HG02852 (cell line): ENCODE results near the gene CRTC1.

Source experiments
- ATAC-seq: cut with Tn5 transposase; IDR thresholded peaks from one replicate; pipeline ENCODE4 v1.9.1; 2021; ENCODE audit warnings: mild to moderate bottlenecking, moderate library complexity; ENCODE audit not compliant: unreplicated experiment

CRTC1 gene

DNA sequence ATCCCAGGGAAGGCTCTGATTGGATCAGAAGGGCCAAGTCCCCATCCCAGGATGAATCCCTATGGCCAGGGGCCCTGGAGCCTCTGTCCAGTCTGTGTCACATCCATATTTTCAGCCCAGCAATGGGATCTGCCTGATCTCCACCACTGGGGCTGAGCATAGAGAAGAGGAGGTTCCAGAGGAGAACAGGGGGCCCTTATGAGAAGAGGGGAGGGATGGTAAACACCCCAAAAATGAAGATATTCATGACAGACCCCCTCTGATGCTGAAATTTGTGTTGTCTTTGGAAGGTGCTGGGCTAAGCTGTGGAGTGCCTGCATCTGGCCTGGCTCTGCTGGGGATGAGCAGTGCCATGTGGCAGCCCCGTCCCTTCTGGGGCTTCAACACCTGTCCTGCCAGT is 32.2 kb upstream of the CRTC1 start:
- no peak for ATAC-seq

DNA sequence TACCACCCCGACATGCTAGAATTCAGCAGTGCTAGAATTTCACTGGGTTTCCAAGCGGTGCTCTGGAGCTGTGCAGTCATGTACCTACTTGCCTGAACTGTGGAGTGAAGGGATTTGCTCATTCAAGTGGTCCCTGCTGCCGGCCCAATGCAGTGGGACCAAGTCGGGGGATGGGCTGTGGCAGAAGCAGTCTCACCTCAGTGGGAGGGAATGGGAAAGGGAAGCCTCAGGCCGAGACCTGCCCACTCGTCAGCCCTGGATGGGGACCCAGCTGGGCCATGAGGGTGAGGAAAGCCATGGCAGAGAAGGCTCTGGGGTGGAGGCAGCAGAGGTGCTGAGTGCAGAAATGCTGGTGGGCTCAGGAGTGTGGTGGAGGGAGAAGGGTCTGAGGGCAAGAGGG is 31.7 kb upstream of the CRTC1 start:
- no peak for ATAC-seq

DNA sequence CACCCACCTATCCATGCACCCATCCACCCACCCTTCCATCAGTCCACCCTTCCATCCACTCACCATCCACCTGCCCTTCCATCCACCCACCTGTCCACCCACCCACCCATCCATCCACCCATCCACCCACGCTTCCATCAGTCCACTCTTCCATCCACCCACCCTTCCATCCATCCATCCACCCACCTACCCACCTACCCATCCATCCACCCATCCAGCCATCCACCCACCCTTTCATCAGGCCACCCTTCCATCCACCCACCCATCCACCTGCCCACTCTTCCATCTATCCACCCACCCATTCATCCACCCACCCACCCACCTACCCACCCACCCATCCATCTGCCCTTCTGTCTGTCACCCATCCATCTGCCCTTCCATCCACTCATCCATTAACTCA is 29.6 kb upstream of the CRTC1 start:
- ATAC-seq, result no peak

DNA sequence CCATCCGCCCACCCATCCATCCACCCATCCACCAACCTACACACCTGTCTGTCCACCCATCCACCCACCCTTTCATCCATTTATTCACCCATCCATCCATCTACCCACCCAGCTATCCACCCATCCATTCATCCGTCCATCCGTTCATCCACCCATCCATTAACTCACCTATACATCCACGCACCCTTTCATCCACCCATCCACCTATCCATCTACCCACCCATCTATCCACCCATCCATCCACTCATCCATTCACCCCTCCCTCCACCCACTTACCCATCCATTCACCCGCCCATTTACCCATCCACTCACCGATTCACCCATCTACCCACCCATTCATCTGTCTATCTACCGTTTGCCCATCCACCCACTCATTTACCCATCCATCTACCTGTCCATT is 29.0 kb upstream of the CRTC1 start:
- no peak for ATAC-seq

DNA sequence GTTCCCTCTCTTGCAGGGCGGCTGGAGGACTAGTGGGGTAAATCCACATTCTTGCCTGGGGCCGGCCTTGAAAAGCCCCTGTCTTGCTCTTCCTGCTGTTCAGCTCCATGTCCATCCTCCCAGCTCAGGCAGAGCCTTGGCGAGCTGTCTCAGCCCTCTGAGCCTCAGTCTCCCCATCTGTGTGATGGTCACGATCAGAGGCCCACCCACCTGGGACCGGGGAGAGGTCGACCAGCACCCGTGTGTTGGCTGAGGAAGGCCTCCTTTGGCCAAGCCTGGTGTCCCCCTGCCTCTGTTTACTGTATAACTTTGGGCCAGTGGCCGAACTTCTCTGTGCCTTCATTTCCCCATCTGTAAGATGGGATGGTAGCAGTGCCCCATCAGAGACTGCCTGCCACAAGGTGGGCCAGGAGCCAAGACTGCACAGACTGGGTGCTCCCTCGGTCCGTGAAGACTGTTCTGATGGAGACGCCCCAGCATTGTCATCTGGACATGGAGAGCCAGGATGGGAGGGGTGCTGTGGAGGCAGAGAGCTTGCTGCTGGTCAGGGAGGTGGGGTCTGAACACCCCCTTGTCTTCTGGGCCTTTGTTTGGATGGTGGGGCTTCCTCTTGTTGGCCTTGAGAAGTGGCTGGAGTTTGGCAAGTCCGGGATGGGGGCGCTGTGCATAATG is 28.2 kb upstream of the CRTC1 start:
- ATAC-seq, result no peak

DNA sequence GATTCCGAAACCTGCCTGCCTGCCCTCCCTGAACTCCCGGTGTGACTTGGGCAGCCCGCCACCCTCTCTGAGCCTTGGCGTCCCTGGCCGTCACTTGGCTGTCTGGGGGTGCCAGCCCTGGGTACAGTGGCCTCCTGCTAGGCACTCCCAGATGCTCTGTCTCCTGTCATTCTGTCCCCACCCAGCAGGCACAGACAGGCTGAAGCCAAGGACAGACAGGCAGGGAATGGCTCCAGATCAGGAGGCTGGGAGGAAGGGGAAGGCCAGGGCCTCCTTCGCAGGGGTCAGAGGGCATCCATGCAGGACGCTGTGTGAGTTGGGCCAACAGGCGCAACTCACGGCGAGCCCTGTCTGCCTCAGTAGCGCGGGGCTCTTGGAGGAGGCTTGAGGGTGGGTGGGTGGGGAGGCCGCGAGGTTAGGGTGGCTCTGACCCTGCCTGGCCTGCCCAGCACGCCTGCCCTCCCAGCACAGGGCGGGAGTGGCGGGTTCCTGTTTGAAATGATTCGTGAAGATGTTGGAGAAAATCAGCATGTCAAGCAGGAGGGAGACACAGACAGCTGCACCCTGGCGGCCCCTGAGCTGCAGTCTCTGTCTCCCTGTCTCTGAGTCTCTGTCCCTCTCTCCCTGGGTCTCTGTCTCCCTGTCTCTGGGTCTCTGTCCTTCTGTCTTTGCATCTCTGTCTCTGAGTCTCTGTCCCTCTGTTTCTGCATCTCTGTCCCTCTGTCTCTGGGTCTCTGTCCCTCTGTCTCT is 27.0 kb upstream of the CRTC1 start:
- no peak for ATAC-seq

DNA sequence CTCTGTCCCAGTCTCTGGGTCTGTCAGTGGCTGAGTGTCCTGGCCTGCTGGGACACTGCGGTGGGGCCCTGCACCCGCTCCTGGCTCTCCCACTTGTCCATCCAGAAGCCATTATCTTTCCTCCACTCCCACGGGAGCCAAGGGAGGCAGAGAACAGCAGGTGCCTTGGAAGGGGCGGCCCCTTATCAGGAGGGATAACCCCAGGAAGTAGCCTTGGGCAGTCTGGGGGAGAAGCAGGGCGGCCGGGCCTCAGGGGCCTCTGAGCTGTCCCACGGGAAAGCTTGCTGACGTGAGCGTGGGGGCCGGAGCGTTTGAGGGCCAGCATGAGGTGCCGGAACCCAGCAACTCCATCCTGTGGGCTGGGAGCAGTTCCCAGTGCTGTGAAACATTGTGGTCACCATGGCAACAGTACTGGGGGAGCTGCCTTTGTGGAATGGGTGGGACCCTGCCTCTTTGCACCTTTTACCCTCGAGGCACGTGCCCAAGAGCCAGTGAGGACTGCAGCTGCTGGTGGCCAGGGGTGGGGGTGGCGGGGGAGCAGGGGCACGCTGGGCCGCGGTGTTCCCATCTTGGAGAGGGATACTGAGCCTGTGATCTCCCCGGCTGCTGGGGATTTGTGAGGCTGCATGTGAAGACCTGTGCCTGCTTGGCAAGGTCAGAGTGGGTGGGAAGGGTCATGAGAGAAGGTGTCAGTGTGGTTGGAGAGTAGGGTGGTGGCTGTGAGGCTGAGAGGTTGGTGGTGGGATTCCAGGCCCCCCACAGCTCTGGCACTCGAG is 25.7 kb upstream of the CRTC1 start:
- ATAC-seq, result no peak

DNA sequence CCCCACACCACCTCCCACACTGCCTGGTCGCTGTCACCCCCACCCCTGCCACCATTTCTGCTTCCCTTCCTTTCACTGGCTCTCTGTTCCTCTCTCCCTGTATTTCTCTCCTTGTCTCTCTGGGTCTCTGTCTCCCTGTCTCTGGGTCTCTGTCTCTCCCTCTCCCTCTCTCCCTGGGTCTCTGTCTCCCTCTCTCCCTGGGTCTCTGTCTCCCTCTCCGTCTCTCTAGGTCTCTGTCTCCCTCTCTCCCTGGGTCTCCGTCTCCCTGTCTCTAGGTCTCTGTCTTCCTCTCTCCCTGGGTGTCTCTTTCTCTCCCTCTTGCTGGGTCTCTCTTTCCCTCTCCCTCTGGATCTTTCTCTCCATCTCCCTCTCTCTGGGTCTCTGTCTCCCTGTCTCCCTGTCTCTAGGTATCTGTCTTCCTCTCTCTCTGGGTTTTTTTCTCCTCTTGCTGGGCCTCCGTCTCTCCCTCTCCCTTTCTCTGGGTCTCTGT is 25.1 kb upstream of the CRTC1 start:
- ATAC-seq, result no peak

DNA sequence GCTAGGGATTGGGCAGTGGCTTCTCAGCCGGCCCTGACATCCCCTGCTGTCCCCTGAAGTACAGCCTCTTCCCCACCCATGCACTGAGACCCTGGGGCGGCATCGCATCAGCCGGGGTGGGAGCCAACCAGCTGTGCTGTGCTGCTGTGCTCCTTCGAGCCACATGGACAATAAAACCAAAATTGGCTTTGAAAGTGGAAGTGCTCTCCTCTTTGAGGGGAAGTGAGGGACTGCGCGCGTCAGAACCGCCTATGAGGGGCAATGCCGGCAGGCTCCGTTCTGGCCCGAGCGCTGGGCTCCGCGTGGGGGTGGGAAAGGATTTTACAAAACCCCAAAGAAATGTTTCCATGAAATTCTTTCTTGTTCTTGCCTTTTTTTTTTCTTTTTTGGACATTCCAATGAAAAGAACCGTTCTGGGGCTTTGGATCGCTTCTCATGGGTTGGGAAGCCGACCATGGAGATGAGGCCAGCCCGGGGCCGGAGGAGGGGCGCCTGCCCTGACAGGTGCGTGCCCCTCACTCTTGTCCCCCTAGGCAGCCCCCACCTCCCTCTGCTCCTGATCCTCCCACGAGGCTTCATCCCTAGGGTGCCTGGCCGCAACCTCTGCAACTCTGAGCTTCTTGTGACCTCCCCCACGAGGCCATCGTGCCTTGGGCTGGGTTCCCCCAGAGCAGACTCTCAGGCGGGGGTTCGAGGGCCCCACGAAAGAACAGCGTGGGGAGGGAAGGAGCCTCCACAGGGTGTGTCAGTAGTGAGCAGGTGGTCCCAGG is 24.0 kb upstream of the CRTC1 start:
- ATAC-seq, result no peak

DNA sequence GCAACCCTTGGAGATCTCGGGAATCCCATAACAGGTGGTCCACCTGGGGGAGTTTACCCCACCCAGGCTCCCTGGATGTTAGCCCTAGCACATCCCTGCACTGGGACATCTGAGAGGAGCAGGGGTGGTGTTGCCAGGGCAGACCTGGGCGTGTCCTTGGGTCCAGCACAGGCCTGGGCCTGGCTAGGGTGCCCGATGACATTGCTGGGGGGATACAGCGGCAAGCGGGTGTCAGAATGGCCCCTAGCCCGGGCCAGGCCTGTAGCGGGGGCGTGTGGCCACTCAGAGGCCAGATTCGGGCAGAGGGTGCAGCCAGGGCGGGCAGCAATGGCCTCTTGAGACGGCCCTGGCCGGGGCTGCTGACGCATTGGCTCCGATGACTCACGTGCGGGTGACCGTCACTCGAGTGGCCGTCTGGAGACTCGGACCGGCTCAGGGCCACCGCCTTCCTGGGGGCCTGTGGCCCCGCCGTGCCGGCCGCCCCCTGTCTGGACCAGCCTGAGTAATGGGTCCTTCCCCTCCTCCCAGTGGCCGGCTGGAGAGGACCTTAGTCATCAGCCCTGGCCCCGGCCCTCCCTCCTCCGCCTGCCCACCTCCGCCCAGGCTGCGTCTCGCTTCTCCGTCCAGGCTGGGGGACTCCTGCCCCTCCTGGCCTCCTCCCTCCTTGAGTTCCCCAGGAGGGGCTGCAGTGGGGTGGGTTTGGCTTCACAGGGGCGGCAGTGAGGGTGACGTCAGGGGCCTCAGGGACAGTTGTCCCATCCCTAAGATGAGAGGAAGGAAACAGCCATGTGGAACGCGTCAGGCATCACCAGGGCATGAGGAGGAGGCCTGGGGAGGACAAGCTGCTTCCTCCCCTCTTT is 23.2 kb upstream of the CRTC1 start:
- no peak for ATAC-seq

DNA sequence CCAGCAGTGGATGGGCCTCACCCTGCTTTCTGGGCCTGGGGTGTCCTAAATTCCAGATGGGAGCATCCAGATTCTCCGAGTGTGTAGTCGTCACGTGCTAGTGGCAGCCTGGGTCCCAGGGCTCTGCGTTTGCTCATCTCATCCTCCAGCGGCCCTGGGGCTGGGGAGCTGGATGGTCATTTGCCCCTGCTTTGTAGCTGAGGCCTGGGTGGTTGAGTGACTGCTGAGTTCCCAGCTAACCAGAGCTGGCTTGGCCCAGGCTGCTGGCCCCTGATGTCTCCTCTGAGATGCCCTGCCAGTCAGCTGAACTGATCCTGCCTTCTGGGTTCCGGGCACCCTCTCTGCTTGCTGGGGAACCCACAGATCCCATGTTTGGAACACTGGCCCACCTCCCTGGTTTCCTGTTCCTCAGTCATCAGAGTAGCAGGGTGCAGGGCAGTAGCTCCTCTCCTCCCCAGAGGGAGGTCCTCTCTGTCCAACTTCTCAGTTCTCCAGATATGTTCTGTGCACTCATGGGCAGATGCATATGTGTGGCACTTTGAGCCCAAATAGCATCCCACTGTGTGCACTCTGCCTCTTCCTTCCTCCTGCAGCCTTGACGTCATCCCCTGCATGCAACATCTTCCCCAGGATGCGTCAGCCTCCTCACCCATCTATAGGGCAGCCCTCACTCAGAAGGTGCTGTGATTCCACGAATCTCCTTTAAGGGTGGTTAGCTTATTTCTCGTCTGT is 22.4 kb upstream of the CRTC1 start:
- ATAC-seq, result no peak

DNA sequence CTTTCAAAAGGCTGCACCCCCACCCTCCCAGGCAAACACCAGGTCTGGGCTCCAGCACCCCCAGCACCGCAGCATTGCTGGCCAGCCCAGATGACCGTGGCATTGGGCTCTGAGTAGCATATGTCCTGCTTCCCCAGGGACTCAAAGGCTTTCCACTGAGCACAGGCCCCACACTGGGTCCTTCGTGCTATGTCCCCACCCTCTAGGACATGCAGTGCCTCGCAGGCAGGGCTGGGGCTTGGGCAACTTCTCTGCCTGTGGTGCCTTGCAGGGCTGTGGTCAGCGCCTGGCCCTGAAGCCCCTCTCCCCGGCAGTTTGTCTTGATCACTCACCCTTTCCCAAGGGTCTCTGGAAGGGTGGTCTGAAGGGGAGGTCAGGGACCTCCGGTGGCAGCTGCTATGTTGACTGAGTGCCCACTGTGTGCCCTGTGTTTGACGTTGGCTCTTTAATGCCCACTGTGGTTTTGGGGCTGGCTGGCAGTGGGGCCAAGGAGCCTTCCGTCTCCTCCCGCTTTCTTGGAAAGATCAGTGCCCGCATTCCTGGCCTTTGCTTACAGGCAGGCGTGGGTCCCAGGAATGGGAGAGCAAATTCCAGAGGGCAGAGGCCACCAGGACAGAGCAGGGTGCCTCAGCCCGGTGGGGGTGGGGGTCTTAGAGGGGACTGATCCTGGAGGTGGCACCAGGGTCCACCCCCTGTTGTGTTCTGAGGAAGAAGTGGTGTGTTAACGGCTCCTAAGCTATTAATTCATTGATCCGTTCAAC is 20.3 kb upstream of the CRTC1 start:
- no peak for ATAC-seq

DNA sequence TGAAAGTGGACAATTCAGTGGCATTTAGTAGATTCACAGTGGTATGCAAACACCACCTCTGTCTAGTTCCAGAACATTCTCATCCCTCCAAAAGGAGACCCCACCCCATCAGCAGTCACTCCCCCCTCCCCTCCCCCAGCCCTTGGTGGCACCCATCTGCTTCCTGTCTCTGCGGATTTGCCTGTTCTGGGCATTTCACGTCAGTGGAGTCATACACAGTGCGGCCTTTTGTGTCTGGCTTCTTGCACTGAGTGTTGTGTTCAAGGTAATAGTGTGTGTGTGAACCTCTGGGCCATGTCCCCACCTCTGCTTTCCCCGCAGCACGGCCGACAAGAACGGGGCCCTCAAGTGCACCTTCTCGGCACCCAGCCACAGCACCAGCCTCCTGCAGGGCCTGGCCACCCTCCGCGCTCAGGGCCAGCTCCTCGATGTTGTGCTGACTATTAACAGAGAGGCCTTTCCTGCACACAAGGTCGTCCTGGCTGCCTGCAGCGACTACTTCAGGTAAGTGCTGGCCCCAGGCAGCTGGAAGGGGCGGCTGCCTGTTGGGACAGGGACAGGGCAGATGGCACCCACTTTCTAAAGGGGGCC is 19.4 kb upstream of the CRTC1 start:
- ATAC-seq, result no peak

DNA sequence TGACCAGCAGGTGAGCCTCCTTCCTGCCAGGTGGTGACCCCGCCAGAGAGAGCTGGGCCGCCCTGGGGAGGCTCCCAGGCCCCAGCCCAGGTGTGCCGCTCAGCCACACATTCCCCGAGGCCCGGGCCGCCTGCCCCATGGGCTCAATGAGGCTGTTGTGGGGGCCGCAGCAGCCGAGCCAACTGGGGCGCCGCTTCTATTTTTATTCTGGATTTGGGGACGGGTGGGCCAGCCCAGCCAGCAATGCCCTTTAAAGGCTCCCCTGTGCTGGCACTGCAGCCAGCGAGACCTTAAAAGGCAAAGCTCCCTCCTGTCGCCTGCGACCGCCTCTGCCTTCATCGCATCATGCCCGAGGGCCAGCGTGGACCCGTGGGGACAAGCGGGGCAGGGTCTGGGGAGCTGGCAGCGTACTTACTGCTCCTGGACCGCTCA is 17.7 kb upstream of the CRTC1 start:
- ATAC-seq, result no peak

DNA sequence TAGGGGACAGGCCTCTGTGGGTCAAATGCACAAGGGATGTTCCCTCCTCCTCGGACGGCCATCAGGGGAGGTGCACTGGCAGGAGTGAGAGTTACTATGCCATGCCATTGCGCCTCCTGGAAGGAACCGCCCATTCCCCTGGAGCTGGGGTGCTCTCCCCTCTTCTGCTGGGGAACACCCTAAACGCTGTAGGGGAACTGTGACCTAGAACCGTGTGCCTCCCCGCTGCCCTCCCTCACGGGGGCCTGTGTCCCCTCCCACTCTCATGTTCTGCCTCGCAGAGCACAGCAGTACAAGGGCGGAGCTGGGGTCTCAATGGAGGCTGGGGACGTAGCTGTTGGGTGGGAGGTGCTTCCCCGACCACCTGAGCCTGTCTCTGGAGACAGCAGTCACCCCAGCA is 17.2 kb upstream of the CRTC1 start:
- ATAC-seq, result no peak

DNA sequence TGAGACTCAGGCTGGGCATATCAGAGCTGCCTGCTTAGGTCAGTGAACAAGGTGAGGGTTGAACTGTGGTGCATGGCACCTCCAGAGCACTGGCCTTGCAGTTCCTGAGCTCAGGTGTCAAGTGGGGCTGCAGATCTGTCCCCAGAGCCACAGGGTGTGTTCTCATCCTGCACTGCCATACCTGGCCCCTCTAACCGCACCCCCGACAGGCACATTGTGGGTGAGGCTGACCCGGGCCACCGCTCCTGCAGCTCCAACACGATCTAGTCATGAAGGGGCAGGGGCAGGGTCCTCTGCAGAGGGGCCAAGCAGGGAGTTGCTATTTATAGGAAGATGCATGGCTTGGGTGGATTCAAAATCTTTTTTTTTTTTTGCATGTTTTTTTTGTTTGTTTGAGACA is 16.7 kb upstream of the CRTC1 start:
- ATAC-seq, result no peak

DNA sequence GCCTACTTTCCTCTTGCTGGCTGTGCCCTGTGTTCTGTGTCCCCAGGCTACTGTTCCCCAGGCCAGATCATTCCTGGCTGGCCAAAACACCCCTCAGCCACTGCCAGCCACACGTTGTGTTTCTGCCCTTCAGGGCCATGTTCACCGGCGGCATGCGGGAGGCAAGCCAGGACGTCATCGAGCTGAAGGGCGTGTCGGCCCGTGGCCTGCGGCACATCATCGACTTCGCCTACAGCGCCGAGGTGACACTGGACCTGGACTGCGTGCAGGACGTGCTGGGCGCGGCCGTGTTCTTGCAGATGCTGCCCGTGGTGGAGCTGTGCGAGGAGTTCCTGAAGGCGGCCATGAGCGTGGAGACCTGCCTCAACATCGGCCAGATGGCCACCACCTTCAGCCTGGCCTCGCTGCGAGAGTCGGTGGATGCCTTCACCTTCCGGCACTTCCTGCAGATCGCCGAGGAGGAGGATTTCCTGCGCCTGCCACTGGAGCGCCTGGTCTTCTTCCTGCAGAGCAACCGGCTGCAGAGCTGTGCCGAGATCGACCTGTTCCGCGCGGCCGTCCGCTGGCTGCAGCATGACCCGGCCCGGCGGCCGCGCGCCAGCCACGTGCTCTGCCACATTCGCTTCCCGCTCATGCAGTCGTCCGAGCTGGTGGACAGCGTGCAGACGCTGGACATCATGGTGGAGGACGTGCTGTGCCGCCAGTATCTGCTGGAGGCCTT is 15.8 kb upstream of the CRTC1 start:
- no peak for ATAC-seq

DNA sequence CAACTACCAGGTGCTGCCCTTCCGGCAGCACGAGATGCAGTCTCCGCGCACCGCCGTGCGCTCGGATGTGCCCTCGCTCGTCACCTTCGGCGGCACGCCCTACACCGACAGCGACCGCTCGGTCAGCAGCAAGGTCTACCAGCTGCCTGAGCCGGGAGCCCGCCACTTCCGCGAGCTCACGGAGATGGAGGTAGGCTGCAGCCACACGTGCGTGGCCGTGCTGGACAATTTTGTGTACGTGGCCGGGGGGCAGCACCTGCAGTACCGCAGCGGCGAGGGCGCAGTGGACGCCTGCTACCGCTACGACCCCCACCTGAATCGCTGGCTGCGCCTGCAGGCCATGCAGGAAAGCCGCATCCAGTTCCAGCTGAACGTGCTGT is 15.2 kb upstream of the CRTC1 start:
- ATAC-seq, result no peak
